HEK293 (cell line): ENCODE measurements around the gene HOXA4.
A peak's percentile ranks its signal among the peaks of the same experiment; 100 is the strongest.

Experiments
- CTCF ChIA-PET: fragments of 350-600 bp; formaldehyde crosslinking; extraction: SDS; loops from one replicate; lab custom pipeline; 2021; ENCODE audit warnings: antibody characterized with exemption; lab: Yijun Ruan, JAX
- POLR2A ChIA-PET: fragments of 300-600 bp; formaldehyde crosslinking; extraction: SDS; loops from one replicate; lab custom pipeline; 2020; ENCODE audit warnings: antibody characterized with exemption, inconsistent platforms; lab: Yijun Ruan, JAX
- H3K27ac ChIP-seq: fragments of 200-500 bp; sonication (Bioruptor generic); 2 replicates; pipeline ENCODE4 v1.5.1; 2014; ENCODE audit warnings: low read depth, low read length, control low read depth, inconsistent platforms; ENCODE audit errors: extremely low read depth
- H3K36me3 ChIP-seq, 2 experiments: fragments of 200-500 bp in 1 of 2; sonication (Bioruptor generic) in 1 of 2; 1 replicate in 1 of 2; 2 replicates in 1 of 2; pipeline ENCODE4 v1.5.1; 2014 to 2017; ENCODE audit warnings: inconsistent platforms in 2 of 2, low read length in 2 of 2; ENCODE audit not compliant: control insufficient read depth in 2 of 2, insufficient read depth in 1 of 2
- H3K4me1 ChIP-seq: fragments of 200-500 bp; sonication (Bioruptor generic); 2 replicates; pipeline ENCODE4 v1.5.1; 2014; ENCODE audit warnings: mild to moderate bottlenecking, low read length, inconsistent platforms; ENCODE audit not compliant: control insufficient read depth, insufficient read depth
- H3K4me3 ChIP-seq: 2 replicates; pipeline ENCODE4 v1.5.1; 2011; ENCODE audit warnings: low read depth, mild to moderate bottlenecking, control low read depth, low read length, moderate library complexity
- H3K9me3 ChIP-seq: fragments of 200-500 bp; sonication (Bioruptor generic); 2 replicates; pipeline ENCODE4 v1.5.1; 2014; ENCODE audit warnings: low read depth, low read length, inconsistent platforms; ENCODE audit not compliant: control insufficient read depth, insufficient read depth
- CTCF ChIP-seq: fragments of 450-650 bp; formaldehyde crosslinking; IDR thresholded peaks from 2 replicates; pipeline ENCODE4 v1.5.1; 2016; ENCODE audit warnings: missing biosample characterization, missing genetic modification characterization
- GLIS2 ChIP-seq: fragments of 450-650 bp; formaldehyde crosslinking; IDR thresholded peaks from 2 replicates; pipeline ENCODE4 v1.5.1; 2016; ENCODE audit warnings: missing biosample characterization, missing genetic modification characterization
- RBAK ChIP-seq: fragments of 450-650 bp; formaldehyde crosslinking; IDR thresholded peaks from 2 replicates; pipeline ENCODE4 v1.5.1; 2016; ENCODE audit warnings: missing biosample characterization, missing genetic modification characterization
- REPIN1 ChIP-seq: fragments of 450-650 bp; formaldehyde crosslinking; IDR thresholded peaks from 2 replicates; pipeline ENCODE4 v1.5.1; 2017; ENCODE audit warnings: missing biosample characterization, missing genetic modification characterization, low read depth
- REST ChIP-seq: fragments of 450-650 bp; formaldehyde crosslinking; IDR thresholded peaks from 2 replicates; pipeline ENCODE4 v1.5.1; 2016; ENCODE audit warnings: missing biosample characterization, missing genetic modification characterization
- ZBTB10 ChIP-seq: fragments of 450-650 bp; formaldehyde crosslinking; IDR thresholded peaks from 2 replicates; pipeline ENCODE4 v1.5.1; 2016; ENCODE audit warnings: missing biosample characterization, missing genetic modification characterization
- ZBTB26 ChIP-seq: fragments of 450-650 bp; formaldehyde crosslinking; optimal IDR thresholded peaks from 2 replicates; pipeline ENCODE3; 2016; ENCODE audit warnings: missing biosample characterization, mild to moderate bottlenecking, missing genetic modification characterization
- ZBTB49 ChIP-seq: fragments of 450-650 bp; formaldehyde crosslinking; IDR thresholded peaks from 2 replicates; pipeline ENCODE4 v1.5.1; 2016; ENCODE audit warnings: missing biosample characterization, missing genetic modification characterization, low read depth
- ZFP69B ChIP-seq: fragments of 450-650 bp; formaldehyde crosslinking; IDR thresholded peaks from 2 replicates; pipeline ENCODE4 v1.5.1; 2016; ENCODE audit warnings: missing biosample characterization, missing genetic modification characterization
- ZNF175 ChIP-seq: fragments of 450-650 bp; formaldehyde crosslinking; IDR thresholded peaks from 2 replicates; pipeline ENCODE4 v1.5.1; 2016; ENCODE audit warnings: missing biosample characterization, missing genetic modification characterization
- ZNF214 ChIP-seq: fragments of 450-650 bp; formaldehyde crosslinking; IDR thresholded peaks from 2 replicates; pipeline ENCODE4 v1.5.1; 2017; ENCODE audit warnings: missing biosample characterization, mild to moderate bottlenecking, missing genetic modification characterization, borderline replicate concordance
- ZNF221 ChIP-seq: fragments of 450-650 bp; formaldehyde crosslinking; IDR thresholded peaks from 2 replicates; pipeline ENCODE4 v1.5.1; 2017; ENCODE audit warnings: missing biosample characterization, missing genetic modification characterization, borderline replicate concordance
- ZNF341 ChIP-seq: fragments of 450-650 bp; formaldehyde crosslinking; IDR thresholded peaks from 2 replicates; pipeline ENCODE4; 2016; ENCODE audit warnings: low read depth, missing biosample characterization, missing genetic modification characterization
- ZNF513 ChIP-seq: fragments of 450-650 bp; IDR thresholded peaks from 2 replicates; pipeline ENCODE4 v1.5.1; 2018; ENCODE audit warnings: missing biosample characterization, missing genetic modification characterization
- ZNF514 ChIP-seq: fragments of 450-650 bp; formaldehyde crosslinking; IDR thresholded peaks from 2 replicates; pipeline ENCODE4 v1.5.1; 2016; ENCODE audit warnings: missing biosample characterization, missing genetic modification characterization
- ZNF529 ChIP-seq: fragments of 450-650 bp; formaldehyde crosslinking; IDR thresholded peaks from 2 replicates; pipeline ENCODE4 v1.5.1; 2017; ENCODE audit warnings: missing genetic modification characterization, missing biosample characterization; ENCODE audit not compliant: insufficient replicate concordance
- ZNF621 ChIP-seq: fragments of 450-650 bp; formaldehyde crosslinking; IDR thresholded peaks from 2 replicates; pipeline ENCODE4 v1.5.1; 2017; ENCODE audit warnings: missing biosample characterization, missing genetic modification characterization
- ZNF626 ChIP-seq: fragments of 450-650 bp; sonication (Bioruptor Pico); formaldehyde crosslinking; IDR thresholded peaks from 2 replicates; pipeline ENCODE4 v1.5.1; 2018; ENCODE audit warnings: missing biosample characterization, missing genetic modification characterization, inconsistent platforms
- ZNF654 ChIP-seq: fragments of 450-650 bp; formaldehyde crosslinking; IDR thresholded peaks from 2 replicates; pipeline ENCODE4 v1.5.1; 2016; ENCODE audit warnings: low read depth, missing biosample characterization, missing genetic modification characterization
- ZNF664 ChIP-seq: fragments of 450-650 bp; formaldehyde crosslinking; IDR thresholded peaks from 2 replicates; pipeline ENCODE4 v1.5.1; 2016; ENCODE audit warnings: missing biosample characterization, missing genetic modification characterization

The HOXA4 gene

GRCh38 chr7:27165996-27166530 is 35.5 kb upstream of the HOXA4 start (continued):
- TF ChIP-seq CTCF (tag by site-specific recombination) (0 out of 2 replicates have a peak, but pooled peaks have one; percentile 9), GLIS2 (tag by site-specific recombination) (peak; percentile 70), ZBTB49 (no peak), ZBTB10 (tag by site-specific recombination) (peak; percentile 17; the same call in 1 of the 2 replicates)
- TF ChIP-seq, all 188 proteins: peak for 19

GRCh38 chr7:27165089-27165995 is 34.8 kb upstream of the HOXA4 start, which contains the start of gene HOXA9:
Gene HOXA9, minus strand, starts transcription at chr7:27165537. Its CDS starts 80 bp downstream, at chr7:27165457.
- peaks cover 7% of the 10 kb centered on the region for H3K4me1 ChIP-seq
- peak within 1 kb of the TSS; percentile 76 for H3K4me3 ChIP-seq
- no peaks in the 10 kb centered on the region for H3K9me3 ChIP-seq
- H3K27ac ChIP-seq = peak within 1 kb of the TSS; percentile 100
- peaks cover 18 to 41% of the 10 kb centered on the region in 2 experiments for H3K36me3 ChIP-seq
- CTCF ChIA-PET = no interaction called here
- POLR2A ChIA-PET = interaction anchor here (0.6 to 2.5 kb wide), 13 partner anchors 8 to 1303 kb away, joined by 3 to 21 read pairs (median 4); partner anchors contain the start of genes HOXA10, HOXA11 and HOXA5
- TF ChIP-seq ZNF621 (tag by site-specific recombination) = no peak
- TF ChIP-seq ZNF529 = no peak
- TF ChIP-seq ZNF626 = no peak
- no peak; the same call in 1 of the 2 replicates for TF ChIP-seq REST (tag by site-specific recombination)
- no peak for TF ChIP-seq REPIN1 (tag by site-specific recombination)
- TF ChIP-seq GLIS2 (tag by site-specific recombination) = peak; percentile 69
- TF ChIP-seq ZNF664 (tag by site-specific recombination) = peak; percentile 82
- TF ChIP-seq ZNF214 (tag by site-specific recombination) = no peak
- peak; percentile 53; the same call in 1 of the 2 replicates for TF ChIP-seq ZFP69B
- TF ChIP-seq ZNF341 (tag by site-specific recombination) = peak; percentile 75
- TF ChIP-seq ZBTB26 (tag by site-specific recombination) = peak; percentile 73
- TF ChIP-seq ZNF221 = no peak
- no peak for TF ChIP-seq RBAK (tag by site-specific recombination)
- no peak for TF ChIP-seq ZNF175 (tag by site-specific recombination)
- peak; percentile 47; the same call in 1 of the 2 replicates for TF ChIP-seq ZNF513 (tag by site-specific recombination)
- peak; percentile 16 for TF ChIP-seq ZNF654 (tag by site-specific recombination)
- no peak for TF ChIP-seq ZNF514 (tag by site-specific recombination)
